Fibroblast of lung (primary cell): ENCODE data around the gene CD3E. TPM values are rescaled to one million over a fixed set of nuclear protein-coding genes. Genes with fewer than 3 reads are reported as not detected.

Source experiments
- DNase-seq, 2 donors: peaks; one replicate each; pipeline versions ENCODE4 v3.0.0 to v3.0.0-alpha.2; 2010; ENCODE audit warnings: low read depth in 2 of 2
- H2AFZ ChIP-seq: 2 replicates; pipeline ENCODE4 v1.5.1; 2012; ENCODE audit warnings: low read length, control low read depth, inconsistent platforms
- H3K27ac ChIP-seq: 2 replicates; pipeline ENCODE4 v1.5.1; 2011; ENCODE audit warnings: low read length, control low read depth; ENCODE audit not compliant: insufficient read depth
- H3K27me3 ChIP-seq: 2 replicates; pipeline ENCODE4 v1.5.1; 2011; ENCODE audit warnings: mild to moderate bottlenecking, low read length; ENCODE audit not compliant: control insufficient read depth, insufficient read depth
- H3K36me3 ChIP-seq: 2 replicates; pipeline ENCODE4 v1.5.1; 2011; ENCODE audit warnings: low read length; ENCODE audit not compliant: control insufficient read depth, insufficient read depth
- H3K4me1 ChIP-seq: 2 replicates; pipeline ENCODE4 v1.5.1; 2011; ENCODE audit warnings: low read length; ENCODE audit not compliant: control insufficient read depth, insufficient read depth; ENCODE audit errors: extremely low read depth
- H3K4me2 ChIP-seq: 2 replicates; pipeline ENCODE4 v1.5.1; 2011; ENCODE audit warnings: low read length, control low read depth; ENCODE audit not compliant: insufficient read depth; ENCODE audit errors: extremely low read depth
- H3K4me3 ChIP-seq, 4 experiments: fragments of 200-600 bp in 1 of 4; sonication (generic) in 1 of 4; replicated peaks in 1 of 4; 2 replicates each; pipeline ENCODE4 v1.5.1; 2011 to 2016; ENCODE audit warnings: low read length in 4 of 4, low read depth in 3 of 4, mild to moderate bottlenecking in 3 of 4, control low read depth in 2 of 4, inconsistent platforms in 1 of 4, mixed read lengths in 1 of 4; ENCODE audit not compliant: insufficient read depth in 1 of 4; ENCODE audit errors: control extremely low read depth in 1 of 4
- H3K79me2 ChIP-seq: 2 replicates; pipeline ENCODE4 v1.5.1; 2012; ENCODE audit warnings: mild to moderate bottlenecking, low read length, inconsistent platforms; ENCODE audit not compliant: control insufficient read depth, insufficient read depth
- H3K9ac ChIP-seq: 2 replicates; pipeline ENCODE4 v1.5.1; 2011; ENCODE audit warnings: mild to moderate bottlenecking, low read length, control low read depth; ENCODE audit not compliant: insufficient read depth
- H3K9me3 ChIP-seq: 2 replicates; pipeline ENCODE4 v1.5.1; 2012; ENCODE audit warnings: low read depth, low read length; ENCODE audit not compliant: control insufficient read depth, insufficient read depth
- H4K20me1 ChIP-seq: 2 replicates; pipeline ENCODE4 v1.5.1; 2011; ENCODE audit warnings: low read length; ENCODE audit not compliant: control insufficient read depth, insufficient read depth; ENCODE audit errors: extremely low read depth
- CTCF ChIP-seq, 2 donors: IDR thresholded peaks in 1 of 2; conservative IDR thresholded peaks in 1 of 2; 1 replicate in 1 of 2; 2 replicates in 1 of 2; pipeline ENCODE4 v1.5.1; 2011 to 2012; ENCODE audit warnings: low read length in 2 of 2, control low read depth in 1 of 2, inconsistent platforms in 1 of 2, low read depth in 1 of 2, mild to moderate bottlenecking in 1 of 2
- EZH2 ChIP-seq: IDR thresholded peaks from 2 replicates; pipeline ENCODE4 v1.5.1; 2012; ENCODE audit warnings: low read length, control low read depth, mild to moderate bottlenecking; ENCODE audit errors: missing control alignments
- polyA plus RNA-seq, 2 donors: library from polyadenylated mRNA; depleted of rRNA in 1 of 2; stranded (reverse) in 1 of 2; unstranded in 1 of 2; fragments of >200 nt; gene quantifications; 2 replicates each; pipeline ENCODE4 v1.2.1, GENCODE V29; 2011 to 2012; ENCODE audit warnings: missing spikeins in 1 of 2
- total RNA-seq: library from RNA; depleted of rRNA; stranded (reverse); fragments of >200 nt; gene quantifications from 2 replicates; pipeline ENCODE4 v1.2.1, GENCODE V29; 2014

The CD3E gene
- total and polyA plus RNA-seq, 2 donors (not counting 1 experiment from before 2014, with no cell fraction given), result not detected

GRCh38 chr11:118264569-118265465 is 39.7 kb upstream of the CD3E start:
- H3K79me2 ChIP-seq, result no peaks in the 10 kb centered on the region
- no peak overlapping the region for H3K9ac ChIP-seq
- DNase-seq, result no peak
- H3K36me3 ChIP-seq, result no peaks in the 10 kb centered on the region
- H3K4me3 ChIP-seq, result no peak overlapping the region
- TF ChIP-seq EZH2, result no peak
- TF ChIP-seq CTCF (conservative IDR thresholded peaks at IDR 0.05 in 1 of 2, IDR thresholded peaks at IDR 0.05 in 1 of 2; ENCODE audit: low read depth in 1 of 2, low read length in 2 of 2), result no peak
- no peaks in the 10 kb centered on the region for H3K4me1 ChIP-seq
- H3K27ac ChIP-seq, result no peak overlapping the region
- no peaks in the 10 kb centered on the region for H3K9me3 ChIP-seq
- H2AFZ ChIP-seq, result no peak overlapping the region
- H3K4me2 ChIP-seq, result no peak overlapping the region
- peaks cover 38% of the 10 kb centered on the region for H3K27me3 ChIP-seq
- H4K20me1 ChIP-seq, result no peaks in the 10 kb centered on the region

DNA sequence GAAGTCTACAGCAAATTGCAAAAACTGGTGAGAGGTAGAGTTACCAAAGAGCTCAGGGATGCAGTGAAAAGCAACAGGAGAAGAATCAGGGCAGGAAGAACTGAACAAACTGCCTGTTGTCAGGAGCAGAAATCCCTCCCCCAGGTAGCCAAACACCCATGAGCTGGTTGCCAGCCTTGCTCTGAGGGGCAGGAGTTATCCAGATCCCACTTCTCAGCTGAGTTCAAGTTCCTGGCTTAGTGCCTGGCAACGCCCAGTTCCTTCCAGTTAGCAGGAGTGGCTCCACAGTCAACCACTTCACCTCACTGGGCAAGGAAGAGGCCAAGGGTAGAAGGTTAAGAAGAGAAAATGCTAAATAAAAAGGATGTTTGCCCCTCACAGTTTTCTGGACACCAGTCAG is 38.6 kb upstream of the CD3E start:
- no peak overlapping the region for H3K4me3 ChIP-seq
- TF ChIP-seq CTCF (conservative IDR thresholded peaks at IDR 0.05 in 1 of 2, IDR thresholded peaks at IDR 0.05 in 1 of 2; ENCODE audit: low read depth in 1 of 2, low read length in 2 of 2), result no peak
- no peak for TF ChIP-seq EZH2
- DNase-seq, result no peak
- no peaks in the 10 kb centered on the region for H3K36me3 ChIP-seq
- H3K79me2 ChIP-seq, result no peaks in the 10 kb centered on the region
- H2AFZ ChIP-seq, result no peak overlapping the region
- H3K4me1 ChIP-seq, result no peaks in the 10 kb centered on the region
- peaks cover 36% of the 10 kb centered on the region for H3K27me3 ChIP-seq
- no peaks in the 10 kb centered on the region for H4K20me1 ChIP-seq
- H3K9ac ChIP-seq, result no peak overlapping the region
- H3K9me3 ChIP-seq, result no peaks in the 10 kb centered on the region
- H3K27ac ChIP-seq, result no peak overlapping the region
- no peak overlapping the region for H3K4me2 ChIP-seq

GRCh38 chr11:118267486-118267885 is 37.0 kb upstream of the CD3E start:
- Histone ChIP-seq H3K9me3 (no peaks in the 10 kb centered on the region), H3K36me3 (no peaks in the 10 kb centered on the region), H3K4me2 (no peak overlapping the region), H3K4me1 (no peaks in the 10 kb centered on the region), H3K27me3 (peaks cover 33% of the 10 kb centered on the region), H3K4me3 (no peak overlapping the region), H2AFZ (no peak overlapping the region), H3K79me2 (no peaks in the 10 kb centered on the region), H3K27ac (no peak overlapping the region), H3K9ac (no peak overlapping the region), H4K20me1 (no peaks in the 10 kb centered on the region)
- no peak for TF ChIP-seq CTCF (conservative IDR thresholded peaks at IDR 0.05 in 1 of 2, IDR thresholded peaks at IDR 0.05 in 1 of 2; ENCODE audit: low read depth in 1 of 2, low read length in 2 of 2)
- DNase-seq, result no peak
